DND-41 (cell line): ENCODE results near the gene EZH1.

ENCODE experiments used
- ATAC-seq: fragments of 200-7000 bp; cut with Tn5 transposase; 3 replicates; pipeline ENCODE4 v1.9.1; 2021; ENCODE audit warnings: low read depth; ENCODE audit not compliant: insufficient read depth
- DNase-seq: peaks from one replicate; pipeline ENCODE4 v3.0.0-alpha.2; 2020
- H2AFZ ChIP-seq: 2 replicates; pipeline ENCODE4 v1.6.0; 2012; ENCODE audit warnings: low read depth, low read length
- H3K27ac ChIP-seq: 2 replicates; pipeline ENCODE4 v1.5.1; 2012; ENCODE audit warnings: low read length, inconsistent platforms
- H3K27me3 ChIP-seq: fragments of 200-600 bp; sonication (generic); 2 replicates; pipeline ENCODE4 v1.6.0; 2012; ENCODE audit warnings: low read length, mild to moderate bottlenecking, inconsistent platforms; ENCODE audit not compliant: insufficient read depth, poor library complexity
- H3K36me3 ChIP-seq: 2 replicates; pipeline ENCODE4 v1.5.1; 2012; ENCODE audit warnings: low read length, inconsistent platforms; ENCODE audit not compliant: insufficient read depth
- H3K4me1 ChIP-seq: 2 replicates; pipeline ENCODE4 v1.5.1; 2012; ENCODE audit warnings: mild to moderate bottlenecking, low read length; ENCODE audit not compliant: insufficient read depth
- H3K4me2 ChIP-seq: 2 replicates; pipeline ENCODE4 v1.6.0; 2012; ENCODE audit warnings: mild to moderate bottlenecking, moderate library complexity, low read length, inconsistent platforms; ENCODE audit not compliant: insufficient read depth
- H3K4me3 ChIP-seq, 2 experiments: fragments of 200-600 bp in 1 of 2; shearing (Covaris generic) in 1 of 2; 2 replicates each; pipeline ENCODE4 v1.5.1; 2012 to 2016; ENCODE audit warnings: inconsistent platforms in 2 of 2, low read length in 2 of 2, mild to moderate bottlenecking in 2 of 2, low read depth in 1 of 2, moderate library complexity in 1 of 2
- H3K79me2 ChIP-seq: 2 replicates; pipeline ENCODE4 v1.6.0; 2012; ENCODE audit warnings: low read length, inconsistent platforms; ENCODE audit not compliant: insufficient read depth
- H3K9ac ChIP-seq: 2 replicates; pipeline ENCODE4 v1.6.0; 2012; ENCODE audit warnings: low read depth, mild to moderate bottlenecking, inconsistent platforms, low read length, moderate library complexity
- H3K9me3 ChIP-seq: 2 replicates; pipeline ENCODE4 v1.5.1; 2012; ENCODE audit warnings: low read length, moderate library complexity, mild to moderate bottlenecking, inconsistent platforms; ENCODE audit not compliant: insufficient read depth, severe bottlenecking
- H4K20me1 ChIP-seq: 2 replicates; pipeline ENCODE4 v1.6.0; 2012; ENCODE audit warnings: low read length; ENCODE audit not compliant: insufficient read depth
- EZH2 ChIP-seq: IDR thresholded peaks from 3 replicates; pipeline ENCODE4 v1.6.1; 2012; ENCODE audit warnings: borderline replicate concordance, low read depth, mild to moderate bottlenecking, moderate library complexity, low read length, inconsistent platforms; ENCODE audit not compliant: severe bottlenecking
- TF ChIP-seq, protein P1 (sequence below): IDR thresholded peaks from 2 replicates; pipeline ENCODE4 v1.5.1; 2012; ENCODE audit warnings: borderline replicate concordance, low read length, moderate library complexity, mild to moderate bottlenecking; ENCODE audit not compliant: poor library complexity, severe bottlenecking; ENCODE audit errors: extremely low read depth

The EZH1 gene

DNA sequence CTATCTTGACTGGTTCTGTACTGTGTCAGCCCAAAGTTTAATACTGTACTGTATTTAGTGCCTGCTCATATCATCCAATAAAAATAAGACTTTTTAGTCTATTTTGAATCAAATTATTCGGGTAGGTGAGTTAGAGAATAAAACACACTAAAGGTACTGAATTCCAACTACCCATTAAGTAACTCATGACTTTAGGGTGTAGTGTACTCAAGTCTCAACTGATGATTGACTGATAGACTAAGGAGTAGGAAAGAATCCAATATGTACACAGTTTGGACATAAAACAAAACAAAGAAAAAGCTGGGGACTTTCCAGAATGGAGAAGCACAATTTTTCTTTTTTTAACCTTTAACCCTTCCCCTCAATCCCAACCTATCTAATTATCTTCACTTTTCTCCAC is 4.1 kb downstream of the EZH1 start:
- TF ChIP-seq, protein P1, sequence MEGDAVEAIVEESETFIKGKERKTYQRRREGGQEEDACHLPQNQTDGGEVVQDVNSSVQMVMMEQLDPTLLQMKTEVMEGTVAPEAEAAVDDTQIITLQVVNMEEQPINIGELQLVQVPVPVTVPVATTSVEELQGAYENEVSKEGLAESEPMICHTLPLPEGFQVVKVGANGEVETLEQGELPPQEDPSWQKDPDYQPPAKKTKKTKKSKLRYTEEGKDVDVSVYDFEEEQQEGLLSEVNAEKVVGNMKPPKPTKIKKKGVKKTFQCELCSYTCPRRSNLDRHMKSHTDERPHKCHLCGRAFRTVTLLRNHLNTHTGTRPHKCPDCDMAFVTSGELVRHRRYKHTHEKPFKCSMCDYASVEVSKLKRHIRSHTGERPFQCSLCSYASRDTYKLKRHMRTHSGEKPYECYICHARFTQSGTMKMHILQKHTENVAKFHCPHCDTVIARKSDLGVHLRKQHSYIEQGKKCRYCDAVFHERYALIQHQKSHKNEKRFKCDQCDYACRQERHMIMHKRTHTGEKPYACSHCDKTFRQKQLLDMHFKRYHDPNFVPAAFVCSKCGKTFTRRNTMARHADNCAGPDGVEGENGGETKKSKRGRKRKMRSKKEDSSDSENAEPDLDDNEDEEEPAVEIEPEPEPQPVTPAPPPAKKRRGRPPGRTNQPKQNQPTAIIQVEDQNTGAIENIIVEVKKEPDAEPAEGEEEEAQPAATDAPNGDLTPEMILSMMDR = no peak
- no peak for TF ChIP-seq EZH2
- H3K4me1 ChIP-seq = peaks cover 24% of the 10 kb centered on the region
- H3K9me3 ChIP-seq = no peaks in the 10 kb centered on the region
- no peak overlapping the region for H3K27ac ChIP-seq
- DNase-seq = no peak
- H2AFZ ChIP-seq = no peak overlapping the region
- ATAC-seq = no peak
- no peak overlapping the region for H3K9ac ChIP-seq
- H3K79me2 ChIP-seq = peaks cover 88% of the 10 kb centered on the region
- H3K4me3 ChIP-seq = no peak overlapping the region
- peaks cover 6% of the 10 kb centered on the region; the same call in 1 of the 2 replicates for H4K20me1 ChIP-seq
- no peak overlapping the region for H3K4me2 ChIP-seq
- H3K27me3 ChIP-seq = no peaks in the 10 kb centered on the region
- peaks cover 2% of the 10 kb centered on the region for H3K36me3 ChIP-seq

DNA sequence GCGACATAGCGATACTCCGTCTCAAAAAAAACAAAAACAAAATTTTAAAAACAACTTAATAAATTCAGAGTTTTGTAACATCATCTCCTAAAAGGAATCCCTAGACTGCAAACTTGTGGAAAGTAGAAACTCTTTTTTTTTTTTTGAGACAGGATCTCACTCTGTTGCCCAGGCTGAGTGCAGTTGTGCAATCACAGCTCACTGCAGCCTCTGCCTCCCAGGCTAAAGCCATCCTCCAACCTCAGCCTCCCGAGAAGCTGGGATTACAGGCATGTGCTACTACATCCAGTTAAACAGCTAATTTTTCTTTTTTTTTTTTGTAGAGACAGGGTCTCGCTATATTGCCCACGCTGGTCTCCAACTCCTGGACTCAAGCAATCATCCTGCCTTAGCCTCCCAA is 19.7 kb downstream of the EZH1 start:
- no peaks in the 10 kb centered on the region for H3K9me3 ChIP-seq
- no peak for DNase-seq
- no peaks in the 10 kb centered on the region for H3K4me1 ChIP-seq
- TF ChIP-seq, protein P1 = no peak
- TF ChIP-seq EZH2 = no peak
- no peak for ATAC-seq
- H3K4me3 ChIP-seq = no peak overlapping the region
- H3K9ac ChIP-seq = no peak overlapping the region
- no peaks in the 10 kb centered on the region for H3K27me3 ChIP-seq
- H3K27ac ChIP-seq = no peak overlapping the region
- H3K36me3 ChIP-seq = peaks cover 69% of the 10 kb centered on the region
- H4K20me1 ChIP-seq = no peaks in the 10 kb centered on the region
- H3K79me2 ChIP-seq = no peaks in the 10 kb centered on the region
- no peak overlapping the region for H3K4me2 ChIP-seq
- H2AFZ ChIP-seq = no peak overlapping the region

DNA sequence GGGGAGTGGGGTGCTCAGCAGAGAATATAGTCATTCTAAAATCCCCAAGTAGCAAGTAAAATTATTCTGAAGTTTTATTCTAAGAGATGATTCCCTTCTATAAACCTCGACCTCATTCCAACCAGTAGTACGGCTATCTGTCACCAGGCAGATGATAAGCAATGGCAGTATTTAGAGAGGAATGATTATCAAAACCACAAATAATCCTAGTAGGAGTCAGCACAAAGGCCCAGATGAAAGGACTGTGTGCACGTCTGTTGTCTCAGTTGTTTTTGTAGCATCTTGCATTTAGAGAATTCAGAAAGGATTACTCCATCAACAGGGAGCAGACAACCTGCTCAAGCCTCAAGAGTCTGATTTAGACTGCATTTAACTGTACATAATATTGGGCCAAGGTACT is 21.2 kb downstream of the EZH1 start:
- no peak overlapping the region for H3K9ac ChIP-seq
- peaks cover 72% of the 10 kb centered on the region for H3K36me3 ChIP-seq
- H3K79me2 ChIP-seq = no peaks in the 10 kb centered on the region
- no peak overlapping the region for H3K4me2 ChIP-seq
- no peak overlapping the region for H3K27ac ChIP-seq
- H3K4me3 ChIP-seq = no peak overlapping the region
- no peaks in the 10 kb centered on the region for H3K9me3 ChIP-seq
- no peaks in the 10 kb centered on the region for H4K20me1 ChIP-seq
- DNase-seq (no peak), ATAC-seq (no peak)
- no peaks in the 10 kb centered on the region for H3K27me3 ChIP-seq
- no peak for TF ChIP-seq EZH2
- TF ChIP-seq, protein P1 = no peak
- no peak overlapping the region for H2AFZ ChIP-seq
- no peaks in the 10 kb centered on the region for H3K4me1 ChIP-seq
